Ishikawa (cell line): ENCODE measurements around the gene NUP133.

Experiments
- CEBPB ChIP-seq: IDR thresholded peaks from 2 replicates; pipeline ENCODE4 v1.6.1; 2012
- CREB1 ChIP-seq: IDR thresholded peaks from 2 replicates; pipeline ENCODE4 v1.6.1; 2012; ENCODE audit warnings: low read depth
- EGR1 ChIP-seq: IDR thresholded peaks from 2 replicates; pipeline ENCODE4 v1.6.1; 2012
- EP300 ChIP-seq: IDR thresholded peaks from 2 replicates; pipeline ENCODE4 v1.6.1; 2012; ENCODE audit warnings: borderline replicate concordance
- FOXM1 ChIP-seq: IDR thresholded peaks from 2 replicates; pipeline ENCODE4 v1.6.1; 2012; ENCODE audit warnings: low read depth, borderline replicate concordance
- NFIC ChIP-seq: IDR thresholded peaks from 2 replicates; pipeline ENCODE4 v1.6.1; 2012
- RAD21 ChIP-seq: IDR thresholded peaks from 2 replicates; pipeline ENCODE4 v1.6.1; 2012; ENCODE audit warnings: low read depth
- REST ChIP-seq: IDR thresholded peaks from 2 replicates; pipeline ENCODE4 v1.6.1; 2012; ENCODE audit warnings: low read depth, mild to moderate bottlenecking
- TAF1 ChIP-seq: IDR thresholded peaks from 2 replicates; pipeline ENCODE4 v1.6.1; 2012; ENCODE audit warnings: low read depth, mild to moderate bottlenecking
- TCF12 ChIP-seq: IDR thresholded peaks from 2 replicates; pipeline ENCODE4 v1.6.1; 2012; ENCODE audit warnings: low read depth
- TEAD4 ChIP-seq: IDR thresholded peaks from 2 replicates; pipeline ENCODE4 v1.6.1; 2012
- YY1 ChIP-seq: IDR thresholded peaks from 2 replicates; pipeline ENCODE4 v1.6.1; 2012; ENCODE audit warnings: low read depth
- ZBTB7A ChIP-seq: IDR thresholded peaks from 2 replicates; pipeline ENCODE4 v1.6.1; 2012; ENCODE audit warnings: low read depth
- TF ChIP-seq, protein P1 (sequence below): IDR thresholded peaks from 2 replicates; pipeline ENCODE4 v1.6.1; 2012
- TF ChIP-seq, protein P2 (sequence below): IDR thresholded peaks from 2 replicates; pipeline ENCODE4 v1.6.1; 2012

NUP133 gene

GRCh38 chr1:229507502-229507901 lies 639 bp downstream of the NUP133 start:
- TF ChIP-seq CREB1, result no peak
- no peak for TF ChIP-seq TCF12
- no peak for TF ChIP-seq EP300
- TF ChIP-seq, protein P1, sequence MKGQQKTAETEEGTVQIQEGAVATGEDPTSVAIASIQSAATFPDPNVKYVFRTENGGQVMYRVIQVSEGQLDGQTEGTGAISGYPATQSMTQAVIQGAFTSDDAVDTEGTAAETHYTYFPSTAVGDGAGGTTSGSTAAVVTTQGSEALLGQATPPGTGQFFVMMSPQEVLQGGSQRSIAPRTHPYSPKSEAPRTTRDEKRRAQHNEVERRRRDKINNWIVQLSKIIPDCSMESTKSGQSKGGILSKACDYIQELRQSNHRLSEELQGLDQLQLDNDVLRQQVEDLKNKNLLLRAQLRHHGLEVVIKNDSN, result no peak
- TF ChIP-seq, protein P2, sequence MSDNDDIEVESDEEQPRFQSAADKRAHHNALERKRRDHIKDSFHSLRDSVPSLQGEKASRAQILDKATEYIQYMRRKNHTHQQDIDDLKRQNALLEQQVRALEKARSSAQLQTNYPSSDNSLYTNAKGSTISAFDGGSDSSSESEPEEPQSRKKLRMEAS, result no peak
- no peak for TF ChIP-seq CEBPB
- TF ChIP-seq NFIC, result no peak
- no peak for TF ChIP-seq FOXM1
- TF ChIP-seq REST, result no peak
- TF ChIP-seq TEAD4, result no peak

DNA sequence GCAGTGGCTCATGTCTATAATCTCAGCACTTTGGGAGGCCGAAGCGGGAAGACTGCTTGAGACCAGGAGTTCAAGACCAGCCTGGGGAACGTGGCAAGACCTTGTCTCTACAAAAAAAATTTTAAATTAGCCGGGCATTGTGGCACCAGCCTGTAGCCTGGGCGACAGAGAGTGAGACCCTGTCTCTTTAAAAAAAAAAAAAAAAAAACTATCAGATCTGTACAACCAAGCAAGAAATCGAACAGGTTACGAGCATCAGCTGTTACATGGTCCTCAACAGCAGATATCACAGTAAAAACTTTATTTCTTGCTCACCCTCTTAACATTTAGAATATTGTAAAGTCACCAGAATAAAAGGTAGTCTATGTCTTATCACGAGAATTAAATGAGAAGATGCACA lies 1.5 kb downstream of the NUP133 start:
- TF ChIP-seq FOXM1, result no peak
- TF ChIP-seq, protein P2, result no peak
- TF ChIP-seq RAD21, result no peak
- no peak for TF ChIP-seq TCF12
- no peak for TF ChIP-seq NFIC
- no peak for TF ChIP-seq EGR1
- TF ChIP-seq TEAD4, result no peak
- TF ChIP-seq YY1, result no peak
- no peak for TF ChIP-seq REST
- TF ChIP-seq EP300, result no peak

DNA sequence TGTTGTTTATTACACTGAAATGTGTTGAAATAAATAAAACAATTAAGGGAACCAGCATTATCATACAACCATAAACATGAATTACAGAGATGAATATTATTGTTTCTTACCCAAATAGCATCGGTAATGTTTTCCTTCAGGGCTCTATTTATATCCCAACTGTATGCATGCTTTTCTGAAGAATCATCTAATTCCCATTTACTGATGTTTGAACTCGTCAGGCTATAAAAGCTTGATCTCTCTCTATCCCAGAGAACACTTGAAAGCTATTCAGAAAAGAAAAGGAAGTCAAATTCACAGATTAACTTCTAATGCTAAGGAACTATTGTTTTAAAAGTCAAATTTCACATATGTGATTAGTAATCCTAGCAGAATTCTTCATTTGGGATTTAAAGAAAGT lies 12.4 kb downstream of the NUP133 start:
- no peak for TF ChIP-seq FOXM1
- no peak for TF ChIP-seq EP300
- TF ChIP-seq YY1, result no peak

GRCh38 chr1:229487181-229487580 lies 21.0 kb downstream of the NUP133 start:
- TF ChIP-seq, protein P2, result no peak
- no peak for TF ChIP-seq YY1
- TF ChIP-seq, protein P1, result no peak

- TF ChIP-seq TAF1 (no peak), CEBPB (no peak), EP300 (no peak), REST (no peak), TEAD4 (no peak), EGR1 (no peak), FOXM1 (no peak), NFIC (no peak), CREB1 (no peak), YY1 (no peak), RAD21 (no peak), TCF12 (no peak), ZBTB7A (no peak)
- TF ChIP-seq, protein P2, result no peak
- TF ChIP-seq, protein P1, result no peak
Observed at GRCh38 chr1:229485318-229485717, 22.8 kb downstream of the NUP133 start.
